ENCODE data around the gene CIPC.

Gene CIPC

DNA sequence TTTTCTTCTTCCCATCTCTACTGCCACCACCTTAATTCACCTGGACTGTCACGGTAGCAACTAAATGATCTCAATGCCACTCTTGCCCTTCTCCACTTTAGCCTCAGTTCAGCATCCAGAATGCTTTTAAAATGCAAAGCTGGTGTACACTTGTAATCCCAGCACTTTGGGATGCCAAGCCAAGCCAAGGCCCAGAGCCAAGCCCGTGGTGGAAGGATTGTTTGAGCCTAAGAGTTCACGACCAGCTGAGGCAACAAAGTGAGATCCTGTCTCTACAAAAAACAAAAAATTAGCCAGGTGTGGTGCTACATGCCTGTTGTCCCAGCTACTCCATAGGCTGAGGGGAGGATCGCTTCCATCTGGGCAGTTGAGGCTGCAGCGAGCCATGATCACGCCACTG lies 5.9 kb downstream of the CIPC start:
- peak in 1 of 2 experiments; percentile 15 for DNase-seq

DNA sequence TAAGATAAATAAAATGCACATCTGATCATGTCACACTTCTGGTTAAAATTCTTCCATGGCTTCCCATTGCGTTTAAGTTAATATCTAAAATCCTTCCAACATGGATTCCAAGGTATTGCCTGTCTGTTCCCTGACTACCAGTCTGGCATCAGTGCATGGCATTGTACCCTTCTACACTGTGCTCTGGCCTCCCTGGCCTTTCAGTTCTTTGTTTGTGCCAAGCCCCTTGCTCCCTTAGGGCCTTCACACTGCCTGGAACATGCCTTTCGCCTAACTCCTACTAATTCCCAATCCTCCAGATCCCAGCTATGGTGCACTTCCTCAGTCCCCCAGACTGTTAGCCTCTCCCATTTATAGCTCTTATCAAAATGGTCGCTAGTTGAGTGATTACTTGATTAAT lies 6.3 kb downstream of the CIPC start:
- no peak for DNase-seq

DNA sequence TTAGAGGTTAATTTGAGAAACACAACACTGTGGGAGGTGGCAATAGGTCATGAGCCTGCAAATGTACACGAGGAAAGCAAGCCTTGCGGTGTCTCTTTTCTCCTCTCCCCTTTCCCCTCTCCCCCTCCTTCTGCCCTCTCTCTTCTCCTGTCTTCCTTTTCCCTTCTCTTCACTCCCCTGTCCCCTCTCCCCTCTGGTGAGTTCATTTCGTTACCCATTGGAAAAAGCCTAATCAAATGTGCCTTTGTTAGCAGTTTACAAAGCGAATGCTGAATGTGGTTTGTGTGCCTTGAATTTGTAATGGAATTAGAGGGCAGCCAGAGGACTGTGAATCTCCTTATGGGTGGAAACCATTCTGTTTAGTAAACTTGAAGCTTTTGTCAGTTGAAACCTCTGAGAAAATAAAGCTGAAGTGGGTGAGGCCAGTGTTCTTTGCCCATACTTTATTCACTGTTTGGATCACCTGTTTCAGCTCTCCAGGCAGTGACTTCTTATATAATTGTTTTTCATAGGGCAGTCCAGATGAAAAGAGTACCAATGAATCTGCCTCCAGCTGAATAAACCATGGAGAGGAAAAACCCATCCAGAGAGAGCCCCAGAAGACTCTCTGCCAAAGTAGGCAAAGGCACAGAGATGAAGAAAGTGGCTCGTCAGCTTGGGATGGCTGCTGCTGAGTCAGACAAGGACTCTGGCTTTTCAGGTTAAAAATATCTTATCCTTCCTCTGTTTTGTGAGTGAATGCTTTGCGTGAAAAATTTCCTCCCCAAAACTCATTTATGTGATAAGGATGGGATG lies 7.3 kb downstream of the CIPC start:
- no peak for DNase-seq

DNA sequence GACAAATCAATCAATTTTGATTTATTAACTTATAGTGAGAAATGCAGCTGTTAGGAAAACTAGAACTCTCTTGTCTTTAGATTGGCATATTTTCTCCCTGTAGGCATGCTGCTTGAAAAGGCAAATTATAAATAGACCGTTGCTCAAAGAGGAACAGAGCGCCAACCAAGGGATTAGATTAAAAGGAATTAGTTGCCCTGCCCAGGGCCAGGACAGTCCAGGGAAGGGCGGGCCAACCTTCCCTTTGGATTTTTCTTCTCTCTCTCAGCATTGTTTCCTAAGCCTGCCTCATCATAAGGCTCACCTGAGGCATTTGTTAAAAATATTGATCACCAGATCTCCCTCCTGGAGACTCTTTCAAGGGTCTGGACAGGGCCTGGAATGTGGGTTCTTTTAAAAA lies 8.6 kb downstream of the CIPC start:
- no peak for DNase-seq

DNA sequence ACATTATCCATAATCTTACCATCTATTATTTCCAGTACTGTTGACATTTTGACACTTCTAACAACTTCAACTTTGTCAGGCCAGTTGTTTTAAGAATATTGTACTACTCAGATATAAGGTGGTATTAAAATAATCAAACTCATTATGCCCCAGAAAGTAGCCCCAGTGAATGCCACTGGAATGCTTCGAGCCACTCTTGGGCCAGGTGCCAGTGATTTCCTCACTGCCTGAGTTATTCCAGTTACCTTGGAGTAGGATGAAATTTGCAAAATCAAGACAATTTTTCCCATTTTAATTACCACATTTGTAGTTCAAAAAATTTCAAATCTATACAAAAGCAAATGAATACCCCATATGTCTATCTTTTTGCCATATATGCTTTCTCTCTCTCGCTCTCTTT lies 9.2 kb downstream of the CIPC start:
- DNase-seq: no peak

DNA sequence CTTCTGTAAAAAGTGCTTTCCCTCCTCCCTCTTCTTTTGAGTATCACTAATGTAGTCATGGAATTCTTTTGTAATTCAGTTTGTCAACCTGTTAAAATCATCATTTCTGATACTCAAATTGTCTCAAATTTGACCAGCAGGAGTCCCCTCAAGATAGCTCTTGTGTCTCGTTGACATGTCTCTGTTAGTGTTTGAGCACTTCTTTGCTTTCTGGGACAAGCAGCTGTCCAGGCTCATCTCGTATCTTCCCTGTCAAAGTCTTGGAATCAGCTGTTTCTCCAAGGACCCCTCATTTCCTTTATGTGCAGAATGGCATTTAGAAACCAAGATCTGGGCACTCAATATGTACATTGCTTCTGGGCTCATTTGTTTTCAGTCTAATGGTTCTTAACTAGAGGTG lies 10.7 kb downstream of the CIPC start:
- no peak for DNase-seq

DNA sequence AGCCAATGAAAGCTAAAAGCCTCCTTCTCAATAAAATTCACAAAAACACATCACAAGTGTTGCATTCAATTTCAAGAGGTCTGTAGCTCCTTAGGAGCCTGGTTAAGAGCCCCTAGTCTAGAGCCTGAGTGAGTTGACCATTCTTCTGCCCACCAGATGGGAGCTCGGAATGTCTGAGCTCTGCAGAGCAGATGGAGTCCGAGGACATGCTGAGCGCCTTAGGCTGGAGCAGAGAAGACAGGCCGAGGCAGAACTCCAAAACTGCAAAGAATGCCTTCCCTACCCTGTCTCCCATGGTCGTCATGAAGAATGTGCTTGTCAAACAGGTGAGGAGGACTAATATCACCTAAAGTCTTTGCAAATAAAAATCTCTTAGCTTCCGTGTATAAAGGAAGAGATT lies 11.6 kb downstream of the CIPC start:
- no peak for DNase-seq

DNA sequence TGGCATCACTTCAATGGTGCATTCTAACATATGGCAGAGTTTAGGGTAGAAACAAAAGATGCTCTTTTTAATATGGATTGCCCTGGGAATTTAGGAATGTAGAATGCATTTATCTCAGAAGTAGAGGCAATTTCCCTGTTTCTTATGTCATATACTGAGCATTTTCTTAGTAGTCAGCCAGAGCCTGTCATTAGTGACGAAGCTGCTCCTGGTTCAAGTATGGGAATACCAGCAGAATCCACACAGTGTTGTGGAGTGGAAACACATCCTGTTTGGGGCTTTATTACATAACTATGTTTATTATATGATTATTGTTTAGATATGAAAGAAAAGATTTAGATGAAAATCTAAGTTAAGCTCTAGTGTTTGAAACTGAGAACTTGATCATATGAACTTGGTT lies 12.2 kb downstream of the CIPC start:
- no peak for DNase-seq

DNA sequence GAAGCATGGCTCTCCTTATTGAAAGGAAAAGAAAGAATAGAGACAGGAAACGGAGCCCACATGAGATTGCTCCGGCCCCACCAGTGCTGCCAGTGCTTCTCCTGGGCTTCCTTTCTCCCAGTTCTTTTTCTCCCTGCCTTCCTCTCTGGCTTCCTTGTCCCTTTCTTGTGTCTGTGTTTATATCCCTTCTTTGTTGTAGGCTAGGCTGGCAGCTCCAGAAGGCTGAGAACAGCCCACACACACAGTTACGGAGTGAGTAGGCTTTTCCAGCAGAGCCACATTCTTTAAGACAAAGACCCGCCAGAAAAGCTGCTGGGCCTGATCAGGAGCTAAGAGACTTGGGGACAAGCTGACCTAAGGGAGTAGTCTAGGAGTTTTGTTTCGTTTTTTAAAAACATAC lies 13.0 kb downstream of the CIPC start:
- no peak for DNase-seq

DNA sequence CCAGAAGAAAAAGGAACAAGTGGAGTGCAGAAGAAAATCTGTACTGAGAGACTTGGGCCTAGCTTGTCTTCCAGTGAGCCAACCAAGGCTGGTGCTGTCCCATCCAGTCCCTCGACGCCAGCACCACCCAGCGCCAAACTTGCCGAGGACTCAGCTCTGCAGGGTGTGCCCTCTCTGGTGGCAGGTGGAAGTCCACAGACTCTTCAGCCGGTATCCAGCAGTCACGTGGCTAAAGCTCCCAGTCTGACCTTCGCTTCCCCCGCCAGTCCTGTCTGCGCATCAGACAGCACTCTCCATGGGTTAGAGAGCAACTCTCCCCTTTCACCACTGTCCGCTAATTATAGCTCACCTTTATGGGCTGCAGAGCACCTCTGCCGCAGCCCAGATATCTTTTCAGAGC lies 15.6 kb downstream of the CIPC start:
- no peak for DNase-seq

DNA sequence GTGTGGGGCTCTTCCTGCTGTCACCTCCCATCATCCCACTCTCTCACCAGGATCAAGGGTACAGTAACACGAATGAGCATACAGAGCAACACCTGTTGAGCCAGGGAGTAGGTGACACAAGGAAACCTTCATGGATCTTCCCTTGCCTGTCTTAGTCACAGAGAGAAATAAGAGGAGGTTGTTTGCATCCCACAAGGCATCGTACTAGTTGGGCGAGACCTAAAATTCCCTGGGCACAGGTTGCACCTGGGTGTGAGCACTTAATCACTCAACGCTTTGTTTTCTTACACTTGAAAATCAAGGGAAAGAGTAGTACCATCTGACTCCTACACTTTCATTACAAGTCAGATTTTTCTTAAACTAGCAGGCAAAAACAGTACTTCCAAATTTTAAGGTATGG lies 16.6 kb downstream of the CIPC start:
- no peak for DNase-seq

DNA sequence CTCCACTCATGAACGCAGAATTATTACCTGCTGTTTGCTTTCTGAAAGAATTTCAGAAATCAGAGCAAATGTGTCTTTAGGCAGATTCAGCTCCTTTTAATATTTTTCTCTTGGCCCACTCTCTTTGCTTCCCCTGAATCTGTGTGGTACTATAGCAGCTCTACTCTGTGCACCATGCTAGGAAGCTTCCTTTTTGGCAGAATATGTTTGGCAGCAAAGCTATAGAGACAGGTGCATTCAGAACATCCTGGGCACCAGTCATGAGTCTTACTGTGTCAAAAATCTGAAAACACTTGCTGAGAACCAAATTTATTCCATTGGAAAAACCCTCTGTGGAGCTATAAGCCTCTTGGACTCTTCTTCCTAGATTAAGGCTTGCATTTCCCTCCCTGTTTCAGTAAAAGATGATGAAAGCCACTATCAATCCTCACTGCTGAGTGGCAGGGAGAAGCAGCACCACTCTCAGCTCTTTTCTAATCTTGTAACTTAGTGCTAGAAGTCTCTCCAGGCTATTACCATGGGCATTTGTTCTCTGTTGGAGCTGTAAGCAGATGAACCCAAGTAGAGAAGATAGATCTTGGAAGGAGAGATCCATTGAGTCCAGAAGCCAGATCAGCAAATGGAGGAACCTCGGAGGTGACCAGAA lies 18.2 kb downstream of the CIPC start:
- no peak for DNase-seq

DNA sequence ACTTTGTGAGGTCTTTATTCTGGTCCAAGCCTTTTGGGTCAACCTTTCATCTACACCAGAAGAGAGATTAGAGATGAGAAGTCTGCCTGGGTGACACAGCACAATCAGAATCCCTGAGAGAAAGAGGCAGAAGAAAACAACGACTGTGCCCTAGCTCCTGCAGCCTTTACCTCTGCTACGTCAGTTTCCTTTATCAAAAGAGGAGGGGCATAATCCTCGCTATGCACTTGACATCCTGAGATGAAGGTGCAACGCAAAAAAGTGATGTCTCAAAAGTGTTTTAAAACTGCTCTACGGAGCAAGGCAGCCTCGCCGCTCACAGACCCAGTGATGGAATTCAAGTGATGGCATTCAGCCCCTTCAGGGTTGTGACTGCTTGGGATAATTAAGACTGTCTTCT lies 21.8 kb downstream of the CIPC start:
- no peak for DNase-seq

DNA sequence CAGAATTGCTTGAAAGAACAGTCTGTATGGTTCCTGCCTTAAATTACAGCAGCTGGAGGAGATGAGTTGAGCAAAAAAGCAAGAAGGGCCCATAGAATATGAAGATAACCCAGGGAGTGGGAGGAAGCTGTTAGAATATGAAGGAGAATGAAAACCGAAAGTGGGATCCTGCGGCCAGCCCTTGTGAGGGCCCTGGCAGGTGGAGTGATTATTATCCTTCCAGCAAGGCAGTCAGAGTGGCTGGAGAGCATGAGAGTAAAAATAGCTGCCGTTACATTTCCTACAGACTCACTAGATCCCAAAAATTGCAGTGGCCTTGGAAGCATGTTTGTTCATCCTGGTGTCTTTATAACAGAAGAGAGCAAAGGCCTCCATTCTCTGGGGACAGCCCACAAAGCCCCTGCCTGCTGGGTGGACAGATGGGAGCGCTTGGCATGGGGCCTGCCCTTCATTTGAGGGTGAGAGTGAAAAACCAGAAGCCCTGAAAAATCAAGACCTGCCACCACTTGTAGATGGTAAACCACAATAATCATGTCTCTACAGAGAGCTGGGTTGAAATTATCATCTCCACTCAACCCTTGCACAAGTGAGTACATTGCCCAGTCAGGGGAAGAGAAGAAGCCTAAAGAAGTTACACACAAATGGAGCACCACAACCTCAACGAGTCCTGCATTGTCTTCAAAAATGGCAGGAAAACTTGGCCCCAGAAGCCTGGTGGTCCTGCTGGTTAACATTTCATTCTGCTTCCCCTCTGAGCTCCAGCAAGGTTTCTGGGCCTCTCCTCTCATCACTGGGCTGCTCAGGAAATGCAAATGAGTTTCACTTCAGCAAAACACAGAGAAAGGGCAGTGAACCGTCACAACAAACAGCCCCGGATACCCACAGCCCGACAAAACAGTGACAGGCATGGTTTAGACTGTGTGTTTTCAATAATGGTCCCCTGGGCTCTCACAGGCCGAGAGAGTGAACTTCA lies 23.0 kb downstream of the CIPC start:
- DNase-seq: peak in 1 of 2 experiments; percentile 30

DNA sequence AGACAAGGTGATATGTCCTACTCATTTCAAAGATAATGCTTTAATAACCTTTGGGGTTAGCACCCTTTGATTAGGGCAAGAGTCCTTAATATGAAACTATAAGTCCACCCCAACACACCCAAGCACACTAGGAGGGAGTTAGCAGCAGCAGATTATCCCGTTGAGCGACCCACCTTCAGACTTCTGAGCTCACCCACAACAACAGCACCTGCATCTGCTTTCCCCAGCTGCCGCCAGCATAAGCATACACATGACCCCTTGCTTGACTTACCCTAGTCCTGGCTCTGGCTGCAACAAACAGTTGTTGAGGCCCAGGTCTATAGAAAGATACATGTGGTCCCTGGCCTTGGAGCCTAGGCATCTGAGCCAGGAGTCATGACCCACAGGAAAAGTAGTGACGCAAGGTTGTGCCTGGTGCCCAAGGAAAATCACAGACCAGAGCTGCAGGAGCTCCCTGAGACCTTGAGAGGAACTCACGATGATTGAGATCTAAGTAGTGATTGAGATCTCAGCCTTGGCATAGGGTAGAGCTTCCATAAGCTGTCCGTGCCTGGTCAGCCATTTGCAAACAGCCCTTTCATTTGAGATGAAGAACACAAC lies 24.6 kb downstream of the CIPC start:
- no peak for DNase-seq

DNA sequence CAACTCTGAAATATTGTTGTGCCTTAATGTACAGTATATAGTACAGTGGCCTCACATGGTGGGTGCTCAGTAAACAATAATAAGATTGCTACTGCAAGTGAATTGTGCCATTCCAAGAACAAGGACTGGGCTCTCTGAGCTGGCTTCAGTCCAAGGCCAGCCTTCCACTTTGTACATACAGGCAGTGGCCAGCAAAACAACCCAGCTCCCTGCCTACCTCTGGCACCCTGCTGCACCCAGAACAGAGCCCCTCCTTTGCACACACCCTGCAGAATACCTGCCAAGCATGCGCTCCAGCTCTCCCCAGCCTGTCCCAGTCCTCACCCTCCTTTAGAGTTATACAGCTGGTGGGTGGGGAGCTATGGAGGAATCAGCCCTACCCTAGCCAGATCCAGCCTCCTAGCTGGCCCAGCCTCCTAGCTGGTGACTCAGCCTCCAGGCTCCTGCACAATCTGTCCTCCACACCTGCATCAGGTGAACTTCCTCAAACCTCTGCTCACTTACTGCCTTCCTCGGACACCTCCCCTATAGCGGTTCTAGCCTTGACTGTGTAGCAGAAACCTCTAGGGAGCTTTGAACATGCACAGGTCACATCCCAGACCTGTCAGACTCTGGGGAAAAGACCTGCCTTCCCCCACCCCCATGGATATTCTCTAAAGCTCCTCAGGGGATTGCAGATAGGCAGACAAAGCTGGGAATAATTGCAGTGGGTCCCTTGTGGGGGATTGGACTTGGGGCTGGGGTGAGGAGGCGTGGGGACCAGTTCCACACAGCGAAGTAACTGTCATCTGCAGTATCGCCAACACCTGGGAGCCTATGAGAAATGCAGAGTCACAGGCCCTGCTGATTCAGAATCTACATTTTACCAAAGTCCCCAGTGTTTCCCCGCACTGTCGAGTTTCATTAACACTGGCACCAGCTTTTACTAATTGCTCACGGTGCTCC lies 25.6 kb downstream of the CIPC start:
- peak in 1 of 2 experiments; percentile 66 for DNase-seq

DNA sequence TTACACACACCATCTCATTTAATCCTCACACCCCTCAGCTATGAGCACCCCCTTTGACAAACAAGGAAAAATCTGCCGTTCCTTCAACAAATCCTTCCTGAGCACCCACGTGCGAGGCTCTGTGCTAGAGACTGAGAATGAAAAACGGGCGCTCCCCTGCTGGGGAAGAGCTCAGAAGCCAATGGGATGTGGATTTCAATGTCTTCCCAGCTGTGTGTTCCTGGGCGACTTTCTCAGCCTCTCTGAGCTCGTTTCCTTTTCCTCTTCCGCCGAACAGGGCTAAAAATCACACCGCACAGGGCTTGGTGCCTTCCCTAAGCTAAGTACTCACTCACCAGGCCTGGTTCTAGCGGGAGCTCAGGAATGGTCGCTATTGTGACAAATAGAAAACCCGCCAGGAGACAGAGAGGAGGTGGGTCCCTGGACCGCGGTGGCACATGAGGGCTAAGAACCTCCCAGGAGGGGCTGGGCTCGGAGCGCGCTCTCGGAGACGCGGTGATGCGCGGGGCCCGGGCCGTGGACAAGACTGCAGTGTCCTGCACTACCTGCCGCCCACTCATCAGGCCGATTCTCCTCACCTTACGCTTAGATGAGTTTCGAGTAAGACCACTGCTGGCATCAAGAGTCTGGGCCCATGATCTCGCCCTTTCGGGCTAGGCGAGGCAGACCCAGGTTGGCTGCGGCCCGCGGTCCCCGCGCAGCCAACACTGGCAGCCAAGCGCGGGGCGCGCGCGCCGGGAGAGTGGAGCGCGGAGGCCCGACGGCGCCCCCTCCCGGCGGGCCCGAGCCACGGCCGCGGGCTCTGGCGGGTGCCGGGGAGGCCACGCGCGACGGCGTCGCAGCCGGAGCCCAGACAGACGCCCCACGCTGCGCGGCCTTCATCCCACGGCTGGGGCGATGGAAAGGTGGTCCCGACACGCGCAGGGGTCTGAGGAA lies 26.6 kb downstream of the CIPC start:
- peak in 1 of 2 experiments; percentile 41 for DNase-seq

DNA sequence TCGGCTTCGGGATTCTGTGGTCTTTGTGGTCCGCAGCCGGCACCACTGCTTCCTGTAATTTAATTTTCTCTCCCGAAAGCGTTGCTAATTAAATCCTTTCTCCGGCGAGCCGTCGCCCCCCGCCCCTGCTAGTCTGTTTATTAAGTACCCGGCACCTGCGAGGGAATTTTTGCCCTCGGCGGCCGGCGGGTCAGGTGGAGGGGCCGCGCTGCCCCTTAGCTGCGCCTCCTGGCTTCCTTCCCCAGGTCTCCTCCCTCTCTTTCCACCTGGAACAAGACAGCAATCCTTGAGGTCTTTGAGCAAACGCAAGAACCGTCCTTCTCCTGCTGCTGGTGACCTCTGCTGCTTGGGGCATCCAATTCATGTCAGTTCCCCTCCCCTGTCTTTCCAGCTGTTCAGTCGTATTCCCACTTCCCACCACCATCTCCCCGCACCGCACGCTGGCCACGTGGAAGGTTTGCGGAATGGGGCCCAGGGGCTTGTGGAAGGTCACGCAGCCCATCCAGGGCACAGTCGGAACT lies 27.3 kb downstream of the CIPC start:
- DNase-seq: no peak

DNA sequence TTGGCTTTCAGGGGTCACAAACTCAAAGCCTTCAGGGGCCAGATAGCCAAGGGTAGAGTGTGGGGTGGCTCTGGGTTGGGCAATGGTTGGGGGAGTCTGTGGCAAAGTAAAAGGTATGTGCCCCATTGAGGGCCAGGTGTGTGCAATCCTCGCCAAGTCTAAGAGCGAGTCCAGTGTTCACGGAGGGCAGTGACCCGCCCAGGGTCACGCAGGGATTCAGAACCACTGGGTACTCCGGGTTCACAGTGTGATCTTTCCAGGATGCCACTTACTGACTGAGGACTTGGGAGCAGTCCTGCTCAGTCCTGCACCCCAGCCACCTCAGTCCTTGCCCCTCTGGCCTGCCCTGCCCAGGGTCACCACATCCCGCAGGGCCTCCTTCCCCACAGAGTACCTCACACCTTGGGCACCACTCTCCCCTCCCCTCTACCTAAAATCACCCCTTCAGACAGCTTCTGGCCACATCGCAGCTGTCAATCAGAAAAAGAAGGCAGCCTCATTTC lies 27.8 kb downstream of the CIPC start:
- no peak for DNase-seq

DNA sequence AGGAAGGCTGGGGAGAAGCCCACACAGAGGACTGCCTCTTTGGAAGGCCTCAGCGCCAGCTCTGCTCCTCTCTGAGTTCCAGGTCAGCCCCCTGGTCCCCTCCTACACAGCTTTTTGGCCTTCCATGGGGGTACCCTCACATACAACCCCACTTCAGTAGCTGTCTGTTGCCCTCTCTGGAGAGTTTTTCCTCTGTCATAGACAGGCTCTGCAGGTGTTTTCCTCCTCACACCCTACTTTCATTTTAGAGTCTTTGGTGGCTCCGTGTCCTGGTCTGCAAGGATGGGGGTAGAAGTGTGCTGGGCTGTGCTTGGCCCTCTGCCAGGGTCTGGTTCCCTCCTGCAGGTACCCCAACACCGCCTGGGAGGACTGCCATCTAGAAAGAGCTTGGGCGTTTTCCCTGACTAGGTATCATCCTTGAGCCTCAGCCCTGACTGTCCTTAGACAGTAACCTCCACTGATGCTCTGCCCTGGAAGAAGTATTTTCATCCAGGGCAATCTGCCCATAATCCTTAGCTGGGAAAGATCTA lies 28.5 kb downstream of the CIPC start:
- DNase-seq: no peak

All from SHP77 (cell line).